Upper lobe of left lung (tissue), 6 donors: ENCODE measurements around the gene SLC5A12. TPM values are rescaled to one million over a fixed set of nuclear protein-coding genes. Genes with fewer than 3 reads are reported as not detected.

Source experiments
- ATAC-seq, 2 donors: fragments of 200-7000 bp; cut with Tn5 transposase; one replicate each; pipeline ENCODE4 v1.9.1; 2022; ENCODE audit warnings: mild to moderate bottlenecking in 2 of 2, moderate library complexity in 2 of 2; ENCODE audit not compliant: low FRiP score in 2 of 2
- DNase-seq, 2 donors: peaks; one replicate each; pipeline ENCODE4 v3.0.0-alpha.2; 2019 to 2020
- H3K27ac ChIP-seq, 4 donors: fragments of 200-600 bp; sonication (generic); one replicate each; pipeline ENCODE4 v1.5.1; 2016 to 2019
- H3K27me3 ChIP-seq, 4 donors: fragments of 200-600 bp; sonication (generic); one replicate each; pipeline ENCODE4 v1.5.1; 2017 to 2019
- H3K36me3 ChIP-seq, 4 donors: fragments of 200-600 bp; sonication (generic); one replicate each; pipeline ENCODE4 v1.5.1; 2016 to 2019
- H3K4me1 ChIP-seq, 4 donors: fragments of 200-600 bp; sonication (generic); one replicate each; pipeline ENCODE4 v1.5.1; 2018 to 2019
- H3K4me3 ChIP-seq, 4 donors: fragments of 200-600 bp; sonication (generic); one replicate each; pipeline ENCODE4 v1.5.1; 2017 to 2019; ENCODE audit warnings: mild to moderate bottlenecking in 2 of 4, moderate library complexity in 1 of 4
- H3K9me3 ChIP-seq, 4 donors: fragments of 200-600 bp; sonication (generic); one replicate each; pipeline ENCODE4 v1.5.1; 2018 to 2019
- CTCF ChIP-seq, 6 experiments: fragments of 450-650 bp in 4 of 6; fragments of 200-600 bp in 2 of 6; sonication (generic) in 2 of 6; IDR thresholded peaks; one replicate each; pipeline ENCODE4 v1.5.1; 2016 to 2019; ENCODE audit warnings: antibody characterized with exemption in 6 of 6
- EP300 ChIP-seq, 4 donors: sonication (generic); formaldehyde crosslinking; IDR thresholded peaks; one replicate each; pipeline ENCODE4 v1.5.1; 2017; ENCODE audit warnings: antibody characterized with exemption in 4 of 4, control low read depth in 2 of 4
- POLR2A ChIP-seq, 4 donors: fragments of 450-650 bp; IDR thresholded peaks; one replicate each; pipeline ENCODE4 v1.5.1; 2016 to 2017; ENCODE audit warnings: antibody characterized with exemption in 4 of 4, mild to moderate bottlenecking in 2 of 4
- POLR2AphosphoS5 ChIP-seq, 2 donors: sonication (generic); formaldehyde crosslinking; IDR thresholded peaks; one replicate each; pipeline ENCODE4 v1.5.1; 2017; ENCODE audit warnings: antibody characterized with exemption in 2 of 2
- WGBS, 2 donors: methylation state at CpG; one replicate each; pipeline ENCODE4 v1.1.5; 2017 to 2018; 5-methylcytosine and 5-hydroxymethylcytosine counted together
- total RNA-seq, 6 donors: library from RNA; depleted of rRNA in 4 of 6; stranded (reverse); fragments of >200 nt in 4 of 6; gene quantifications; one replicate each; pipeline versions ENCODE4 v1.1.0 to v1.2.1, GENCODE V29; 2016 to 2021
- donor health status: DM: no; HTN: no; CAD: no; lungs with moderate emphysema.
- donor health status: DM: no; HTN: yes; CAD: no; lungs with severe emphysema.

The SLC5A12 gene
- total RNA-seq, 6 donors from 2014 or later, result not detected

GRCh38 chr11:26675233-26675928, 46.5 kb downstream of the SLC5A12 start:
- Histone ChIP-seq H3K4me3 (no peak overlapping the region), H3K4me1 (no peaks in the 10 kb centered on the region), H3K27ac (no peak overlapping the region), H3K27me3 (no peaks in the 10 kb centered on the region), H3K9me3 (no peaks in the 10 kb centered on the region), H3K36me3 (no peaks in the 10 kb centered on the region)
- 51 to 57% methylated on average over 2 of the region's 2 CpGs for WGBS, 2 donors
- no peak for TF ChIP-seq EP300 (IDR thresholded peaks at IDR 0.05)
- TF ChIP-seq POLR2A (IDR thresholded peaks at IDR 0.05), result no peak
- TF ChIP-seq POLR2AphosphoS5 (IDR thresholded peaks at IDR 0.05), result no peak
- TF ChIP-seq CTCF (IDR thresholded peaks at IDR 0.05), result no peak
- DNase-seq (no peak), ATAC-seq (no peak)

GRCh38 chr11:26665946-26666345, 55.9 kb downstream of the SLC5A12 start:
- 79 to 90% methylated on average over 1 of the region's 1 CpG for WGBS, 2 donors
- DNase-seq, result no peak
- no peak overlapping the region for H3K27ac ChIP-seq
- TF ChIP-seq POLR2AphosphoS5 (IDR thresholded peaks at IDR 0.05) (no peak), CTCF (IDR thresholded peaks at IDR 0.05) (no peak), POLR2A (IDR thresholded peaks at IDR 0.05) (no peak), EP300 (IDR thresholded peaks at IDR 0.05) (no peak)
- no peak overlapping the region for H3K4me3 ChIP-seq
- no peak for ATAC-seq
- no peaks in the 10 kb centered on the region for H3K27me3 ChIP-seq
- no peaks in the 10 kb centered on the region for H3K4me1 ChIP-seq
- no peaks in the 10 kb centered on the region for H3K36me3 ChIP-seq
- no peaks in the 10 kb centered on the region for H3K9me3 ChIP-seq

- no peaks in the 10 kb centered on the region for H3K9me3 ChIP-seq
- H3K27me3 ChIP-seq, result no peaks in the 10 kb centered on the region
- H3K36me3 ChIP-seq, result no peaks in the 10 kb centered on the region
- H3K4me3 ChIP-seq, result no peak overlapping the region
- TF ChIP-seq POLR2A (IDR thresholded peaks at IDR 0.05) (no peak), POLR2AphosphoS5 (IDR thresholded peaks at IDR 0.05) (no peak), CTCF (IDR thresholded peaks at IDR 0.05) (no peak), EP300 (IDR thresholded peaks at IDR 0.05) (no peak)
- no peaks in the 10 kb centered on the region for H3K4me1 ChIP-seq
- 63 to 64% methylated on average over 2 of the region's 2 CpGs for WGBS, 2 donors
- DNase-seq (no peak), ATAC-seq (no peak)
- H3K27ac ChIP-seq, result no peak overlapping the region
Observed at GRCh38 chr11:26665036-26665435, 56.8 kb downstream of the SLC5A12 start.

GRCh38 chr11:26662916-26663315, 58.9 kb downstream of the SLC5A12 start:
- no peak for DNase-seq

More at GRCh38 chr11:26662916-26663315, 58.9 kb downstream of the SLC5A12 start:
- Histone ChIP-seq H3K36me3 (no peaks in the 10 kb centered on the region), H3K9me3 (no peaks in the 10 kb centered on the region), H3K4me3 (no peak overlapping the region), H3K27me3 (no peaks in the 10 kb centered on the region), H3K27ac (no peak overlapping the region), H3K4me1 (no peaks in the 10 kb centered on the region)
- TF ChIP-seq POLR2AphosphoS5 (IDR thresholded peaks at IDR 0.05) (no peak), EP300 (IDR thresholded peaks at IDR 0.05) (no peak), CTCF (IDR thresholded peaks at IDR 0.05) (no peak), POLR2A (IDR thresholded peaks at IDR 0.05) (no peak)
- 75 to 78% methylated on average over 1 of the region's 1 CpG for WGBS, 2 donors
- ATAC-seq, result no peak
